OCI-LY7 (cell line): ENCODE measurements around the gene MCM9.
"Not testable (repeated sequence)": the region's sequence is repeated elsewhere in the genome, so short reads cannot be mapped to it uniquely, and the experiment has no call there.

ENCODE experiments used
- CTCF ChIP-seq: fragments of 200-600 bp; sonication (generic); conservative IDR thresholded peaks from 2 replicates; pipeline ENCODE4 v1.5.1; 2014; ENCODE audit warnings: mild to moderate bottlenecking, antibody characterized with exemption, low read length, moderate library complexity, mixed read lengths
- EZH2phosphoT487 ChIP-seq: fragments of 200-600 bp; sonication (generic); IDR thresholded peaks from 2 replicates; pipeline ENCODE4 v1.6.1; 2018; ENCODE audit warnings: low read depth, borderline replicate concordance, mild to moderate bottlenecking, mixed run types, antibody characterized with exemption, low read length, moderate library complexity, mixed read lengths

- not testable (repeated sequence) for TF ChIP-seq CTCF, EZH2phosphoT487
These were observed 169.6 kb downstream of the MCM9 start for GRCh38 chr6:118765316-118765715.
